ENCODE measurements around the gene MRPS27.

DNA sequence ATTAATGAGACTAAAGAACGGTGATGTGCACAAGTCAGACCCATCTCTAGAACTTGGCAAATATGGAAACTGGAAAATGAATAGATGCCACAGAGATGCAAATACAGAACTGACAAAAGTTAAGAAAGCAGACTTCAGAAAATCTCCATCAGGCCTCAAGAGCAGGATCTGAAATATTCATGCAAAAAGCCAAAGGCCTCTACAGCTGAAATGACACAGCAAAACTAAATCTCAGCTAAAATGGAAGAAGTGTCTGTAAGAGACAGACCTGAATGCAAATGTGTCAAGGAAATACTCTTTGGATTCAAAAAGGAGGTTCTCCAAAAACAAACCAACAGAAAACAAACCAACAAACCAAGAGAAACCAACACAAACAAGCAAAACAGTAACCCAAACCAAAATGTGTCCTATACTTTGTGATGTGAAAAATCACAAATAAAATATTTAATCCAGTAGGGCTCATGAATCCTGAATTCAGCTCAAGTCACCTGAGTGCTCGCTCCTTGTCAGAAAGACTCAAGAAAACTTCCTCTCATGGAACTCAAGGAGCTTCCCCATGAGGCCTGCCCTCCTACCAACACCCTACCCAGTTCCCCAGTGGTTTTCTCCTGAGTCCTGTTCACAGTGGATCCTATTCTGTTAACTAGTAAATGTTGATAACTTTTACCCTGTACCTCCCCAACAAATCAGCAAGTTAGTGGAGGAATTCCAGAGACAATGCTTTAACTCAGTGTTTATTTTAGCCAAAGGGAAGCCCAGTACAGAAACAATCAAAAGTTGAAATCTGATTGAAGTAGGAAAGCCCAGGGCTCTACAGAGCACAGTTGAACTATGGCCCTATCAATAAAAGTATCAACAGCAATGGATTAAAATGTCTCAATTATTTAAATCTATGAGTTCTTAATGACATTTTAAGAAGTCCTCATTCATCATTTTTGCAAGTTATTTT is 14.6 kb downstream of the MRPS27 start:
- TF ChIP-seq RAD21 (IDR thresholded peaks at IDR 0.05; ENCODE audit: low read length), result no peak
- TF ChIP-seq CTCF (conservative IDR thresholded peaks at IDR 0.05; ENCODE audit: low read depth, low read length), result no peak
- no peak for TF ChIP-seq MXI1 (IDR thresholded peaks at IDR 0.05; ENCODE audit: borderline replicate concordance, low read depth, low read length)
- no peak for TF ChIP-seq MAZ (IDR thresholded peaks at IDR 0.05; ENCODE audit: borderline replicate concordance, low read depth, low read length)
- no peak for TF ChIP-seq CEBPB (IDR thresholded peaks at IDR 0.05; ENCODE audit: low read depth, low read length)
- no peak for TF ChIP-seq POLR2A (IDR thresholded peaks at IDR 0.05; ENCODE audit: low read depth, low read length)
- TF ChIP-seq, protein P1, sequence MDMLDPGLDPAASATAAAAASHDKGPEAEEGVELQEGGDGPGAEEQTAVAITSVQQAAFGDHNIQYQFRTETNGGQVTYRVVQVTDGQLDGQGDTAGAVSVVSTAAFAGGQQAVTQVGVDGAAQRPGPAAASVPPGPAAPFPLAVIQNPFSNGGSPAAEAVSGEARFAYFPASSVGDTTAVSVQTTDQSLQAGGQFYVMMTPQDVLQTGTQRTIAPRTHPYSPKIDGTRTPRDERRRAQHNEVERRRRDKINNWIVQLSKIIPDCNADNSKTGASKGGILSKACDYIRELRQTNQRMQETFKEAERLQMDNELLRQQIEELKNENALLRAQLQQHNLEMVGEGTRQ (IDR thresholded peaks at IDR 0.05; ENCODE audit: low read depth, low read length), result no peak
- no peak for TF ChIP-seq BHLHE40 (IDR thresholded peaks at IDR 0.05; ENCODE audit: low read depth, low read length)
- TF ChIP-seq SMC3 (IDR thresholded peaks at IDR 0.05; ENCODE audit: low read depth, low read length), result no peak
- TF ChIP-seq MAFK (IDR thresholded peaks at IDR 0.05; ENCODE audit: low read depth, low read length), result no peak
- TF ChIP-seq ELK1 (IDR thresholded peaks at IDR 0.05; ENCODE audit: borderline replicate concordance, low read depth, low read length), result no peak
- TF ChIP-seq FOS (IDR thresholded peaks at IDR 0.05; ENCODE audit: low read depth, low read length), result no peak
